Body of pancreas (tissue), 4 donors: Measurements from ENCODE around the gene GALNT2. TPM values are rescaled to one million over a fixed set of nuclear protein-coding genes. Genes with fewer than 3 reads are reported as not detected.
A peak's percentile ranks its signal among the peaks of the same experiment; 100 is the strongest.

Source experiments
- ATAC-seq: fragments of 150-250 bp; one replicate; pipeline ENCODE4 v1.9.1; 2016
- DNase-seq, 4 donors: peaks; one replicate each; pipeline ENCODE4 v3.0.0-alpha.2; 2019
- H3K27ac ChIP-seq, 4 donors: fragments of 200-600 bp; sonication (generic); 1 replicate in 3 of 4; 2 replicates in 1 of 4; pipeline versions ENCODE4 v1.5.1 to v1.6.1; 2016 to 2019; ENCODE audit warnings: mild to moderate bottlenecking in 1 of 4, mixed read lengths in 1 of 4, moderate library complexity in 1 of 4
- H3K27me3 ChIP-seq, 2 donors: fragments of 200-600 bp; sonication (generic); one replicate each; pipeline ENCODE4 v1.6.0; 2016; ENCODE audit warnings: mild to moderate bottlenecking in 1 of 2
- H3K36me3 ChIP-seq, 2 donors: fragments of 200-600 bp; sonication (generic); replicated peaks in 1 of 2; 2 replicates each; pipeline ENCODE4 v1.5.1; 2016; ENCODE audit warnings: low read depth in 2 of 2; ENCODE audit not compliant: insufficient read depth in 1 of 2
- H3K4me1 ChIP-seq: fragments of 200-600 bp; sonication (generic); one replicate; pipeline ENCODE4 v1.6.0; 2016
- H3K4me3 ChIP-seq, 2 donors: fragments of 200-600 bp; sonication (generic); 1 replicate in 1 of 2; 2 replicates in 1 of 2; pipeline ENCODE4 v1.5.1; 2016 to 2019
- H3K9me3 ChIP-seq, 3 donors: fragments of 200-600 bp; sonication (generic); 1 replicate in 2 of 3; 2 replicates in 1 of 3; pipeline ENCODE4 v1.5.1; 2016
- POLR2A ChIP-seq, 3 donors: fragments of 450-650 bp; IDR thresholded peaks; one replicate each; pipeline ENCODE4 v1.6.1; 2016; ENCODE audit warnings: antibody characterized with exemption in 3 of 3, mild to moderate bottlenecking in 2 of 3
- WGBS, 2 donors: methylation state at CpG; one replicate each; pipeline ENCODE4 v1.1.5; 2017; 5-methylcytosine and 5-hydroxymethylcytosine counted together
- intact Hi-C: fragments of 100-400 bp; cut with DNase I; formaldehyde crosslinking; loops from one replicate; pipeline ENCODE4 v1.15.1; 2023
- total RNA-seq, 2 donors: library from RNA; depleted of rRNA; stranded (reverse); fragments of >200 nt; gene quantifications; one replicate each; pipeline ENCODE4 v1.1.0, GENCODE V29; 2016
- TF ChIP-seq, protein P1 (sequence below), 7 experiments: fragments of 450-650 bp in 4 of 7; fragments of 200-600 bp in 3 of 7; sonication (generic) in 3 of 7; IDR thresholded peaks; one replicate each; pipeline ENCODE4 v1.5.1; 2016 to 2019; ENCODE audit warnings: antibody characterized with exemption in 7 of 7

Gene GALNT2
- total RNA-seq, 2 donors from 2014 or later: 45.9 to 68.6 TPM

DNA sequence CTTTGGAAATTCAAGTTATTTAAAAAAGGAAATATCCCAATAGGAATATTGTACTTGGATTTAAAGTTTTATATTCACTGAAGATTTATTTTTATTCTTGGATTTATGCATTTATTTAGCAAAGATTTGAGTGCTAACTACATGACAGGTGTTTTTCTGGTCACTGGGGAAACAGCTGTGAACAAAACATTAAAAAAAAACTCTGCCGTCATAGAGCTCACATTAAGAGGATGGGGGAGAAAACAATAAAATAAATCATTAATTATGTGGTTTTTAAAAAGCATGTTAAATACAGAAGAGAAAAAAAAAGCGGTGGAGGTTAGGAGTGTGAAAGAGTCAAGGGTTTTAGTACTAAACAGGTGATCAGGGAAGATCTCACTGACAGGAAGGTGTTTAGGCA is 149.9 kb downstream of the GALNT2 start:
- Histone ChIP-seq H3K4me1 (peaks cover 81% of the 10 kb centered on the region), H3K36me3 (no peaks in the 10 kb centered on the region), H3K4me3 (no peak overlapping the region), H3K27me3 (no peaks in the 10 kb centered on the region), H3K9me3 (no peaks in the 10 kb centered on the region), H3K27ac (peak overlapping the region in 3 of 4 donors; percentile 7 to 72 (median 31))
- TF ChIP-seq POLR2A (IDR thresholded peaks at IDR 0.05): no peak
- TF ChIP-seq, protein P1, sequence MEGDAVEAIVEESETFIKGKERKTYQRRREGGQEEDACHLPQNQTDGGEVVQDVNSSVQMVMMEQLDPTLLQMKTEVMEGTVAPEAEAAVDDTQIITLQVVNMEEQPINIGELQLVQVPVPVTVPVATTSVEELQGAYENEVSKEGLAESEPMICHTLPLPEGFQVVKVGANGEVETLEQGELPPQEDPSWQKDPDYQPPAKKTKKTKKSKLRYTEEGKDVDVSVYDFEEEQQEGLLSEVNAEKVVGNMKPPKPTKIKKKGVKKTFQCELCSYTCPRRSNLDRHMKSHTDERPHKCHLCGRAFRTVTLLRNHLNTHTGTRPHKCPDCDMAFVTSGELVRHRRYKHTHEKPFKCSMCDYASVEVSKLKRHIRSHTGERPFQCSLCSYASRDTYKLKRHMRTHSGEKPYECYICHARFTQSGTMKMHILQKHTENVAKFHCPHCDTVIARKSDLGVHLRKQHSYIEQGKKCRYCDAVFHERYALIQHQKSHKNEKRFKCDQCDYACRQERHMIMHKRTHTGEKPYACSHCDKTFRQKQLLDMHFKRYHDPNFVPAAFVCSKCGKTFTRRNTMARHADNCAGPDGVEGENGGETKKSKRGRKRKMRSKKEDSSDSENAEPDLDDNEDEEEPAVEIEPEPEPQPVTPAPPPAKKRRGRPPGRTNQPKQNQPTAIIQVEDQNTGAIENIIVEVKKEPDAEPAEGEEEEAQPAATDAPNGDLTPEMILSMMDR (IDR thresholded peaks at IDR 0.05): no peak
- intact Hi-C loops: no loop called here
- no peak for DNase-seq
- WGBS, 2 donors: 67 to 69% methylated on average over 2 of the region's 2 CpGs
- ATAC-seq: no peak

- TF ChIP-seq POLR2A (IDR thresholded peaks at IDR 0.05): no peak
- TF ChIP-seq, protein P1 (IDR thresholded peaks at IDR 0.05): no peak
- H3K4me1 ChIP-seq: peaks cover 69% of the 10 kb centered on the region
- DNase-seq (peak in 1 of 4 donors; percentile 46), ATAC-seq (no peak)
- H3K36me3 ChIP-seq: no peaks in the 10 kb centered on the region
- no peaks in the 10 kb centered on the region for H3K9me3 ChIP-seq
- peak overlapping the region in 3 of 4 donors; percentile 26 to 55 (median 37) for H3K27ac ChIP-seq
- 34% methylated on average over 6 of the region's 6 CpGs for WGBS, 2 donors
- H3K27me3 ChIP-seq: no peaks in the 10 kb centered on the region
- intact Hi-C loops: no loop called here
- H3K4me3 ChIP-seq: no peak overlapping the region
Observed at GRCh38 chr1:230218667-230219066, 151.6 kb downstream of the GALNT2 start.

DNA sequence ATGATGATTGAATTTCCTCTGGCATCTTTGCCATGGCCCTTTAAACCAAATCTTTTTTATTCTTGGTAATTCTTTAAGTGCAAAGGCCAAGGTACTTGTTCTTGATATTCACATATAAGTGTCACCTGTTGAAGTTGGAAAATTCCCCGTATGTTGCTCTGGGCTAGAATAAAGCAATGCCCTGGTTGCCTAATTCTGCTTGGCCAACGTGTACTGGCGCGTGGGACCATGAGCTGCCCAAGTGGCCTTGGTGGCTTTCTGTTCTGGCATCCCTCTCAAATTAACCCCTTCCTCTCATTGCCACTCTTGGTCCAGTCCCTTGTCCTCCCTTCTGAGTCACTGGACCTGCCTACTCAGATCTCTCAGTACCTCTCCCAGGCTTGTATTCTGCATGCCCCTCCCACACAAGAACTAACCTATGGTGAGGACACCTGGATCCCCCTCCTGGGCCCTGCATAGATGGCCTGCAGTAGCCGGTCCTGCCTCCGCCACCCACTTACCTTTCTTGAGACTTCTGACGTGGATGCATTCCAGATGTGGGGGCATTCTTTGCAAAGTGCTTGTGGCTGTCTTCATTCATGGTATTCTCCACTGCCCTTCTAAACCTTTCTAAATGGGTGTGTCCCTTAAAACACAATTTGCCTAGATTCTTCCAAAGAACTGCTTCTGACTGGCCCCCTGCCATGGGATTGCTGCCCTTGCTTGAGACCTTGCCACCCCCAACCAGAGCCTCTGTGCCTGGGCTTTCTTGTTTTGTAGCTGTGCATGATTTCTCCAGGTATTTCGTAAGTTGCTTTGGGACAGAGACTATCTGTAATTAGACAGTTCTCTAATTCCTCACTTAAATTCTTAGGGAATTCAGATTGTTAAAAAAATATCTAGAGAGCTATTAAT is 152.4 kb downstream of the GALNT2 start:
- peaks cover 63% of the 10 kb centered on the region for H3K4me1 ChIP-seq

DNA sequence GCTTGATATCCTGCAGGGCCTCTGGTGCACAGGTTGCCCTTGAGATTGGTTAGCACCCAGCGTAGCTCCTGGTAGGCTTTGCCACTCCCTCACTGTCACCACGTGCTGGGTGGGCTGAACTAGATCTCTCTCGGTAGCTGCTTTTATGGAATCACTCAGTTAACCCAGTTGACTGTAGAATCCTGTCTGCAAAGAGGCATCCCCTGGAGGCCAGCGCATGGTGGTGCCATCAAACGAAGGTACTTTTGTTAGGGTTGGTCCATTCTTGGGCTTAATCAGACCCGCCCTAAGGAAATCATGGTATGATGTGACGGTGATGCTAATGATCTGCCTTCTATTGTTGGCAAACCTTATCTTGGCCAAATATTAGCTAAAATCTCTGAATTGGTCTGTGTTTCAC is 153.4 kb downstream of the GALNT2 start:
- no peaks in the 10 kb centered on the region for H3K9me3 ChIP-seq
- no peak overlapping the region for H3K4me3 ChIP-seq
- intact Hi-C loops: no loop called here
- H3K4me1 ChIP-seq: peaks cover 52% of the 10 kb centered on the region
- ATAC-seq (no peak), DNase-seq (no peak)
- TF ChIP-seq POLR2A (IDR thresholded peaks at IDR 0.05): no peak
- TF ChIP-seq, protein P1 (IDR thresholded peaks at IDR 0.05): no peak
- H3K27ac ChIP-seq: peak overlapping the region in 1 of 4 donors; percentile 11
- H3K27me3 ChIP-seq: no peaks in the 10 kb centered on the region
- 58 to 63% methylated on average over 7 of the region's 7 CpGs for WGBS, 2 donors
- H3K36me3 ChIP-seq: no peaks in the 10 kb centered on the region

More for the DNA sequence above, 152.4 kb downstream of the GALNT2 start:
- Histone ChIP-seq H3K4me3 (no peak overlapping the region), H3K27ac (peak overlapping the region in 3 of 4 donors; percentile 26 to 55 (median 42)), H3K36me3 (no peaks in the 10 kb centered on the region), H3K9me3 (no peaks in the 10 kb centered on the region), H3K27me3 (no peaks in the 10 kb centered on the region)
- peak; percentile 57 for ATAC-seq
- peak; percentile 47 to 73 (median 66) for DNase-seq
- intact Hi-C loops: no loop called here
- TF ChIP-seq, protein P1 (IDR thresholded peaks at IDR 0.05): no peak
- TF ChIP-seq POLR2A (IDR thresholded peaks at IDR 0.05): no peak
- 55% methylated on average over 8 of the region's 8 CpGs for WGBS, 2 donors
